HG03175 (cell line): ENCODE data around the gene SCN8A.
"Not testable (repeated sequence)": the region's sequence is repeated elsewhere in the genome, so short reads cannot be mapped to it uniquely, and the experiment has no call there.

Source experiments
- ATAC-seq: cut with Tn5 transposase; IDR thresholded peaks from one replicate; pipeline ENCODE4 v1.9.1; 2021; ENCODE audit warnings: mild to moderate bottlenecking, moderate library complexity; ENCODE audit not compliant: unreplicated experiment

Gene SCN8A

DNA sequence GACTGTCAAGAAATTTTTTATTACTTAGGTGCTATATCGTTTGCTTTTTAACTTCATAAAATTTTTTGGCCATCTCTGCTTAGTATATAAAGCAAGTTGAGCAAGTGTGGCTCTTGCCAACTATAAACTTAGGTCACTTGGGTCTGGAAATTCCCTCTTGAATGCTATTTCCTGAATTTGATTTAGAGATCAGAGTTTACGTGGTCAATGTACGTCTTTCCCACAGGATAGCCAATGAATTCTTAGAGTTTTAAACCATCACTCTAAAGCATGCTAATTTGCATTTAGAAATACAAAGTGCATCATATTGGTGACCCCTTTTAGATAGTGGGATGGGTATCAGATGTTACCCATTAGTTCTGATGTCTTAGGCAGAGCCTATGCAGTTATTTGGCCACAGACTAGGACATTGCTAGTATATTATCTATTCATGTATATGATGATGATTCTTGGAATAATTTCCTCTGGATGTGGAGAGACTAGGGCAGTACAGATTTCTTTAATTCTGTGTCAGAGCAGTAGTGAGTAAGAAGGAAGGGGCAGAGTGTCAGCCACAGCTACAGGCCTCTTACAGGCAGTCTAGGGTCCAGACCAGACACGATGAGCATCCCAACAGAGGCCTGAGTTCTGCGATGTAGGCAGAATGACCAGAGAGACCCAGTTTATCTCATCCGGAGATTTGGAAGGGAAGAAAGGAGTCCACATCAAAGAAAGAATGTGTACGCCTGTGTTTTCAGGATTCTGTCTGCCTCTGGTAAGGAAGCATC lies 30.3 kb downstream of the SCN8A start:
- ATAC-seq: no peak

DNA sequence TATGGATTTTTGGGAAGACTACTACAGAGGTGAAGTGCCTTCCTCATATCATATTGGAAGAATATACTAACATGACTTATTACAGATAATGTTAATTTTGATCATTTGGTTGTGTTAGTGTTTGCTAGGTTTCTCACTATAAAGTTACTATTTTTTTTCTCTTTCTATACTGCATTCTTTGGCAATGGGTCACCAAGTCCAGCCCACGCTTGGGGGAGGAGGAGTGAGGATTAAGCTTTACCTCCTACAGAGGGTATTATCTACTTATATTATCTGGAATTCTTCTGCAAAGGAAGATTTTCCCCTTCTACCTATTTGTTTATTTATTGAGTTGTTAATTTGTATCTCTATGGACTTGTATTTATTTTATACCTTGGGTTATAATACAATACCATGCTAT lies 31.5 kb downstream of the SCN8A start:
- no peak for ATAC-seq

DNA sequence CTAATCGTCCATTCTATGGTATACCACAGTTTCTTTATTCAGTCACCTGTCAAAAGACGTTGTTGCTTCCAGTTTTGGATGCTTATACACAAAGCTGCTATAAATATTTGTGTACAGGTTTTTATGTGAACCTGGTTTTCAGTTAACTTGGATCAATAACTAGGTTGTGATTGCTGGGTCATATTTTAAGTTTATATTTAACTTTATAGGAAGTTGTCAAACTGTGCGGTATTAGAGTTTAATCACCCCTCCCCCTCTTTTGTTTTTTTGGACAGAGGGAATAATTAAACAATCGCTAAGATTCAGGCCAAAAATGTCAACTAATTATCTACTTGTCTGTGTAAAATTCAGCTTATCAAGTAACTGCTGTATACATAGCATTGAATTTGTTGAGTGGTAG lies 34.3 kb downstream of the SCN8A start:
- no peak for ATAC-seq

DNA sequence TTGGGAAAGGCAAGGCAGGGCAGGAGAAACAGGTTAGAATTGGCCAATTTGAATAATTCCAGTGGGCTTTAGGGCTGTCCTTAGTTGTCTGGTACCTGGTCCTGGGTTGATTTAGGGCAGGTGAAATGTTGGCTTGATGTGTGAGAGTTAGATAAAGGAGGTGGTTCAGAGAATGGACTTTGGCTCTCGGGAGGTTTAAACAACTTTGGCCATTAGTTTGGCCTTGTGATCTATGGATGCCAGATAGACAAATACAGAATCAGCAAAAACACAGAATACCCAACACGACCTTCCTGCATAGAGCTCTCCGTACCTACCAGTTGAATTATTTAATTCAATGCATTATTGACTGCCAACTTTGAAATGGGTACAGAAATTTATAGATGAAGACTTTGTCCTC lies 35.1 kb downstream of the SCN8A start:
- ATAC-seq: no peak

DNA sequence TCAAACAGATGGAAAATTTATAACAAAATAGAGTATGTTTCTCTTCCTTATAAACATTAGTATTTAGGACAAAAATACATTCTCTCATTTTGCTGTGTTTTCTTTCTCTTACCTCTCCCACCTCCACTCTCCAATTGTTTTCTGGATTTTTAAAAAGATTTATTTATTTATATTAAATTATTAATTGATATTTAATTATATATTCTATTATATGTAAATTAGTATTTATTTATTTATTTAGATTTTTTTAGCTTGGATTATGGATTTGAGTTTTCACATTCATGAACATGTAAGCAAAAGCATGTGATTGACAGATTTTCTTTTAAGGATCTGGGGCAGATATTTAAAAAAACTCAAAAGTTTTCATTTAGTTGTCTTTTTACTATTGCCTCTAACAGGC lies 35.6 kb downstream of the SCN8A start:
- no peak for ATAC-seq

DNA sequence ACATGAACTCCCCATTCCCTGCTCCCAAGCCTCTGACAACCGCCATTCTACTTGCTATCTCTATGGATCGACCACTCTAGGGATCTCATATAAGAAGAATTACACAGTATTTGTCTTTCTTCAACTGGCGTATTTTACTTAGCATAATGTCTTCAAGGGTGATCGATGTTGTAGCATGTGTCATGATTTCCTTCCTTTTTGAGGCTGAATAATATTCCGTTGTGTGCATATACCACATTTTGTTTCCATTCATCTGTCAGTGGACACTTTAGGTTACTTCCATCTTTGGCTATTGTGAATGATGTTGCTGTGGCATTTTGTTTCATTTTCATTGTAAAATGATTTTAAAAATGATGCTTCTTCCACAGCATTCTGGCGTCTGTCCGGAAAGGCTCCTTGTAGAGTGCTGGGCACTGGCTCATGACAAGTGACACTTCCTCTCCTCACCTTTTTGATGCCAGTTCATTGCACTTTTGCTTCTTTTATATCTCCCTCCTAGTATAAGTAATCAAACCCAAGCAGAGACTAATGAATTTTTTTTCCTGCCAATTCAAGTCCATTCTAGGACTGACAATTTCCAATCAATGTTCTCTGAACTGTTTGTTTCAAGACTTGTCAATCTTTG lies 39.3 kb downstream of the SCN8A start:
- ATAC-seq: no peak

DNA sequence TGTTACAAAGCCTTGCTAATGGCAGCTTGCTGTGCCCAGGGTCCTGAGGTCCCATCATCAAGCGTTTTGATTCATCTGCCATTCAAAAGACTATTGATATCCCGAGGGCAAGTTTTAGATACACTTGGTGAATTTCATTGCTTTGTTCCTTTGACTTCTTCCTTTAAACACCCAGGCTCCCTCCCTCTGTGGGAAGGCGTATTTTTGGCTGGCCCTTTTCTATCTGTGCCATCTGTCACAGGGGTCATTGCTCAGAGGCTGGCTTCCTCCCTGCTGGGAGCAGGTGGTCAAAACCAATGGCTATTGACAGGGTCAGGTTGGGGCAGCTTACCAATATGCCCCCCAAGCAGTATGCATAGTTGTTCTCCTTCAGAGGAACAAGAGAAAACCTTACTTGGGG lies 40.0 kb downstream of the SCN8A start:
- no peak for ATAC-seq

DNA sequence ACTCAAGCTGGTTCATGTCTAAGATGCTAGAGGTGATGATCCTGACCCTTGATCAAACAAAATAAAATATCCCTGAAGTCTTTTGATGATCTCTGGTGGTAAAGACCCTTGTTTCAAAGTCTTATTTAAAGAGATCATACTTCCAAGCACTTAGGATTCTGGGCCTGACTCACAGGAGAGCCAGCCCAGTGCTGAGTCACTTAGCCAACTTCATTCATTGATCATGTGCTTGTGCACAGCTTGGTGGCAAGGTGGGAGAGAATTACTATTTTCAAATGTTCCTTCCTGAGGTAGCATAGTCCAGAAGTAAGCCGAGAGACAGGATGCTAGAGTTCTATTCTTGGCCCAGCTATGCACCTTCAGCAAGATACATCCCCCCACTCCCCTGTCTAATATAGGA lies 40.6 kb downstream of the SCN8A start:
- no peak for ATAC-seq

DNA sequence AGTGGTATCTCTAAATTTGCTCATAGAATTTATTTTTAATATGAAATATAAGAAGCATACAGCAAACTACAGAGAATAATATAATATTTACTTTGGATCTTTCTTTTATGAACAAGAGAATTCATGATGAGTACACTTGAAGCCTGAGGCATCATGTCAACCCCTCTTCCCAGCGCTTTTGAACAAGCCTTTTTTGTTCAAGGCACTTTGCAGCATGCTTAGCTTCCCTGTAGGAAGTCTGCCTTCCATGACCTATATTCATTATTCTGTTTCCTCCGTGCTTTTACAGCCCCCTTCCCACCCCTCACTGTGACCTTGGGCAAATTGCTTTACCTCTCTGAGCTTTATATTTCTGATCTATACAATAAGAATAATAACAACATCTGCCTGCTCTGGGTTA lies 41.6 kb downstream of the SCN8A start:
- ATAC-seq: no peak

DNA sequence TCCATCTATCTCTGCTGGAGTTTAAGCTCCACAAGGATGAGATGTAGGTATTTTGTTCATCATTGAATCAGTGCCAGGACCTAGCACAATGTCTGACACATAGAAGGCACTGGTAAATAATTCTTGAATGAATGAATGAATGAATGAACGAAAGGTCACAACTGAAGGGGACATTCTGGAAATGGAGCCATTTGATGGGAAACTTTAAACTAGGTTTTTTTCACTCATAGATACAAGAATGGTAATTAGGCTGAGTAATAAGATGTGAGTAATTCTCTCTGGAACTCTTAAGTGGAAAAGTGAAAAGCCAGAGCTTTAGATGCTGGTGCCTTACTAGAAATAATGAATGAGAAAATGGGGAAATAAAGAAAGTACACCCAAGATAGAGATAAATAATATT lies 44.3 kb downstream of the SCN8A start:
- no peak for ATAC-seq

DNA sequence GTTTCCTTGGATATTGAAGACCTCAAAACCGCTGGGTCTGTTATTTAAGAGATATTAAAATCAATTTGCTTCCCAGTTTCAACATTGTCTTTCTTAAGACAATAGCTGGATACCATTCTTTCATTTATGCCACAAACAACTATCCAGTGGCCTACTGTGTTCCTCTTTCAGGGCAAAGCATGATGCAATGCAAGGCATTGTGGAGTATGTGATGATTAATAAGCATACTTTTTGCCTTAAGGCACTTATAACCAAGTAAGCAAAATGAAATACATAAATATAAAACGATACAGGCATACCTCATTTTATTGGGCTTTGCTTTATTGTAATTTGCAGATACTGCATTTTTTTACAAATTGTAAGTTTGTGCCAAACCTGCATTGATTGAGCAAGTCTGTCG lies 45.5 kb downstream of the SCN8A start:
- no peak for ATAC-seq

DNA sequence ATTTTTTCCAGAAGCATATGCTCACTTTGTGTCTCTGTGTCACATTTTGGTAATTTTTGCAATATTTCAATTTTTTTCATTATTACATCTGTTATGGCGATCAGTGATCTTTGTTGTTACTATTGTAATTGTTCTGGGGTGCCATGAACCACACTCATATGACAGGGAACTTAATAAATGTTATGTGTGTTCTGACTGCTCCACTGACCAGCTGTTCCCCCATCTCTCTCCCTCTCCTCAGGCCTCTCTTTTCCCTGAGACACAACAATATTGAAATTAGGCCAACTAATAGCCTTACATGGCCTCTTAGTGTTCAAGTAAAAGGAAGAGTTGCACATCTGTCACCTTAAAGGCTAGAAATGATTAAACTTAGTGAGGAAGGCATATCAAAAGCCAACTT lies 46.0 kb downstream of the SCN8A start:
- no peak for ATAC-seq

DNA sequence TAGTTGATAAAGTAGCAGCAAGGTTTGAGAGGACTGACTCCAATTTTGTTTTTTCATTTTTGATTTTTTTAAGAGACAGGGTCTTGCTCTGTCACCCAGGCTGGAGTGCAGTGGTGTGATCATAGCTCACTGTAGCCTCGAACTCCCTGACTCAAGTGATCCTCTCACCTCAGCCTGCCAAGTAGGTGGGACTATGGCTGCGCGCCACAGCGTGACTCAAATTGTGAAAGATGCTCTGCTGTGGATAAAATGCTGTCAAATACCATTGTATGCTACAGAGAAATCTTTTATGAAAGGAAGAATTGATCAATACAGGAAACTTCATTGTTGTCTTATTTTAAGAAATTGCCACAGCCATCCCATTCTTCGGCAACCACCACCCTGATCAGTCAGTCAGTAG lies 48.3 kb downstream of the SCN8A start:
- no peak for ATAC-seq

DNA sequence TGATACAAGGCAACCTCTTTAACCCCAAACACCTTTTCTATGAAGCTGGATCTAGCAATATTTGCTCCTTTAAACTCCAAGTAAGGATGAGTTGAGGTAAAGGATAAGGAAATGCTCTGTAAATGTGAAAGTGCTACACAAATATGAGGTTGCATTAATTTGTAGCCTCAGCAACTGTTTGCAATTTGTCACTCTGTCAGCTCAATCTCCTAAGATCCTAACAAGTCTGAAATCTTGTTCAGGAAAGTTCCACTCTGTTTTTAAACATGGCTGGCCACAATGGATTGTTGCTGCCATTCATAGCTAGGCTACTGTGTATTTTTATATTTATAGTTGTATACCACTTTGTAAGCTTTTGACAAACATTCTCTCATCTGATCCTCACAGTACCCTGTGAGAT lies 51.3 kb downstream of the SCN8A start:
- ATAC-seq: no peak

DNA sequence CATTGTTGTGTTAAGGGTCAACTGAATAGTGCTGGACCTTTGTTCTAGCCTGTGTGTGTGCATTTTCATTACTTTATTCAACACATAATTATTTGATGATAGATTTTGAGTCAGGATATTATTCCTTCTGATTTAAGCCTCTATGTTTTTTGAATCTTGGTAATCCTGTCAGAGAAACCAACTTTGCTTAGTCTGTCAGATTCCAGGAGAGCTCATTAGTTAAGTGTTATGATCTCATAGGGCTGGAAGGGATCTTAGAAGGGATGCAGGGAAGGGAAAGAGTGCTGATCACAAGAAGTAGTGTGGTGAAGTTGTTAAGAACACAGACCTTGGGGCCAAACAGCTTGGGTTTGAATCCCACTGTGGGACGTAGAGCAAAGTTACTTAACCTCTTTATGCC lies 52.9 kb downstream of the SCN8A start:
- no peak for ATAC-seq

DNA sequence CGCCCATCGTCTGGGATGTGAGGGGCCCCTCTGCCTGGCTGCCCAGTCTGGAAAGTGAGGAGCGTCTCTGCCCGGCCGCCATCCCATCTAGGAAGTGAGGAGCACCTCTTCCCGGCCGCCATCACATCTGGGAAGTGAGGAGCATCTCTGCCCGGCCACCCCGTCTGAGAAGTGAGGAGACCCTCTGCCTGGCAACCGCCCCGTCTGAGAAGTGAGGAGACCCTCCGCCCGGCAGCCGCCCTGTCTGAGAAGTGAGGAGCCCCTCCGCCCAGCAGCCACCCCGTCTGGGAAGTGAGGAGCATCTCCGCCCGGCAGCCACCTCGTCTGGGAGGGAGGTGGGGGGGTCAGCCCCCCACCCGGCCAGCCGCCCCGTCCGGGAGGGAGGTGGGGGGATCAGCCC lies 53.7 kb downstream of the SCN8A start:
- not testable (repeated sequence) for ATAC-seq

DNA sequence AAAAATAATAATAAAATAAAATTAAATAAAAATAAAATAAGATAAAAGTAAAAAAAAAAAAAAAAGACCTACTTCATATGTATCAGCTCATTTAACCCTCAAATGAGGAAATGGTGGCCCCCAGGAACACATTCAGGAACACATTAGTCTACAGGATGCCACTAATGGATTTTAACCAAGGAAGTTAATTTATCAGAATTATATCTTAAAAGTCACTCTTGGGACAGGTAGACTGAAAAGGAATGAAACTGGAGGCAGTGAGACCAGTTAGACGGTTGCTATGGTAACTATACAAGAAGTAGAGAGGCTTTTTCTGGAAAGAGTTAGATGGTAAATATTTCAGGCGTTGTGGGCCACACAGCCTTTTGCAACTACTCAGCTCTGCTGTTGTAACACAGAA lies 54.9 kb downstream of the SCN8A start:
- ATAC-seq: no peak

DNA sequence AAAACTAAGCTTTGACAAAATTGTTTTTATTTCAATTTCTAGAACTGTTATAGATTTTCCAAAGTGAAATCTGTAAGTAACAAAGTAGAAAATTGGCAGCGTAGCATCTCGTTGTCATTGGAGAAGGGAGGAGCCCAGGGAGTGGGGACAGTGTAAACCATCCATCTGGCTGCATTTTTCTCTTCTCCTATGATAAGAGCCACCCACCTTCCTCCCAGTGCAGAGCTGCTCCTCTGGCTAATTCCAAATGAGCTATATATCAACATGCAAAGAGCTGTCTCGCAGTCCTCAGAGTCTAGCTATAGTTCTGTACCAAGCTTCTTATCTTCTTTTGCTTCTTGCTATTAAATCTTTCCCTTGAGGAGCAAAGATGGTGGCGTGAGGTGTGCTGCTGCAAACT lies 56.6 kb downstream of the SCN8A start:
- ATAC-seq: no peak

DNA sequence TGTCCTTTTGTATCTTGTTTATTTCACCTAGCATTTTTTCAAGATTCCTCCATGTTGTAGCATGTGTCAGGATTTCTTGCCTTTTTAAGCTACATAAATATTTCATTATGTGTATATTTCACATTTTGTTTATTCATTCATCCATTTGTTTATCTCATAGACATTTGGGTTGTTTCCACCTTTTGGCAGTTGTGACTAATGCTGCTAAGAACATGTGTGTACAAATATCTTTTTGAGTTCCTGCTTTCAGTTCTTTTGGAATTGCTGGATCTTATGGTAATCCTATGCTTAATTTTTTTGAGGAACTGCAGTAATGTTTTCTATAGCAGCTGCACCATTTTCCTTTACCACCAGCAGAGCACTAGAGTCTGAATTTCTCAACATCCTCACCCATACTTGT lies 62.4 kb downstream of the SCN8A start:
- ATAC-seq: no peak

DNA sequence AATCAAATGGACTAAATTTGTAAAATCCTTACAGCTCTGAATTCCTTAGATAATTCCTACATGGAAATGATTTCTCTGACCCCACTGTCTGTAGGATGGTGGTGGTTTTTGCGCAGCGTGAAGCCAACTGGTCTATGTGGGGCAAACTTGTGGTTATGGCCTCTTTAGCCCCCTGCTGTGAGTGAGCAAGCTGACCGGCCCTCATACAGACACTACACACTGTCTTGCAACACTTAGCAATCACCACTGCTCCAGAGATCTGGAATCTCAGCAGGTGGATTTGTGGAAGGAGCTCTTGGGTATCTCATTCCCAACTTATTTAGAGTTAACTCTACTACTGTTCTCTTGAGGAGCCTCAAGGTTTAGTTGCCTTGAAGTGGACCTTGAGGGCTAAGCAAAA lies 70.2 kb downstream of the SCN8A start:
- ATAC-seq: no peak

DNA sequence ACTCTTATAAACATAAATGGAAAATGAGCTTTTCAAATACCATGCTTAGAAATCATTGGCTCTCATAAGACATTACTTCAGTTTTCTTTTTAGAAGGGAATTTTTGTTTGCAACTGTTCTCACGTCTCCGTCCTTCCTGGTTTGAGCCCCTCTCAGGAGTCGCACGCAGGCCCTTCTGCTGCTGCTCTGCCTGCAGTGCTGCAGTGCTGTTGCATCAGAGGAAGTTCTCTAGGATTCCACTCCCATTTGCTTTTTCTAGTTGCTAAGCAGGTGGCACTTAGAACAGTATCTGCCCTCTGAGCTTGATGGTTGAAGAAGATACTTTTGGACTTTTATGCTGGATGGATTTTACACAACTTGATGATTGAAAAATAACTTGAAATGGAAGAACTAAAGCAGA lies 70.8 kb downstream of the SCN8A start:
- ATAC-seq: no peak

DNA sequence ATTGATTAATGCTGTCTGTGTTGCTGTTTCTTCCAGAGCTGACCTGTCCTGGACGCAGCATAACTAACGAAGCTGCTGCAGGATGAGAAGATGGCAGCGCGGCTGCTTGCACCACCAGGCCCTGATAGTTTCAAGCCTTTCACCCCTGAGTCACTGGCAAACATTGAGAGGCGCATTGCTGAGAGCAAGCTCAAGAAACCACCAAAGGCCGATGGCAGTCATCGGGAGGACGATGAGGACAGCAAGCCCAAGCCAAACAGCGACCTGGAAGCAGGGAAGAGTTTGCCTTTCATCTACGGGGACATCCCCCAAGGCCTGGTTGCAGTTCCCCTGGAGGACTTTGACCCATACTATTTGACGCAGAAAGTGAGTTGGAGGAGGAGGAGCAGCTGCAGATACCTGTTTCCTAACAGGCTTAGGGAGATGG lies 71.7 kb downstream of the SCN8A start:
- ATAC-seq: no peak

DNA sequence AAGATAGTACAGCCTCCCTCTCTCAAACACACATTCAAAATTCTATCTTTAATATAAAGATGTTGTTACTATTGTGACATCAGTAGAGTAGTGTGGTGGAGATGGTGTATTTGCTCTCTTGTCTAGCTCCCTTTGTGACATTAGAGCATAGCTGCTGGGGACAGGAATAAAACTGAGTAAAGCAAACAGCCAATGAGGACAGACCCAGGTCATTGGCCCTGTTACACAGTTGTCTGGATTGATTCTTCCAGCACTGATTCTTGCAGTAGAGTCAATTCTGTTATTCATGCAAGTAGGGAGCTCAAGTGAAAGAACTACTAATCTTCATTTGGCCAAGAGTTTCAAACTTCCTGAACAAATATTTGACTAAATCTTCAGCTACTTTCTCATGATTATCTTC lies 72.4 kb downstream of the SCN8A start:
- ATAC-seq: no peak
